Right lobe of liver (tissue), 4 donors: ENCODE data around the gene PRCC.

ENCODE experiments used
- CTCF ChIP-seq, 4 donors: fragments of 200-600 bp in 3 of 4; fragments of 450-650 bp in 1 of 4; IDR thresholded peaks; one replicate each; pipeline versions ENCODE4 v1.5.1 to v1.8.0; 2016 to 2022; ENCODE audit warnings: antibody characterized with exemption in 4 of 4, mild to moderate bottlenecking in 2 of 4
- POLR2A ChIP-seq: fragments of 450-650 bp; IDR thresholded peaks from one replicate; pipeline ENCODE4 v1.6.1; 2017; ENCODE audit warnings: antibody characterized with exemption, mild to moderate bottlenecking
- donor health status: DM: no; HTN: no; CAD: no.
- donor health status: DM: no; HTN: no; CAD: no.
- donor health status: DM: no; HTN: yes; CAD: no.

- TF ChIP-seq CTCF (IDR thresholded peaks at IDR 0.05), result no peak
- no peak for TF ChIP-seq POLR2A
Observed at GRCh38 chr1:156849151-156849496, 81.8 kb downstream of the PRCC start.
